Ascending aorta (tissue), 2 donors: Measurements from ENCODE around the gene BGN. TPM values are rescaled to one million over a fixed set of nuclear protein-coding genes. Genes with fewer than 3 reads are reported as not detected.

Experiments
- DNase-seq, 2 donors: peaks; one replicate each; pipeline ENCODE4 v3.0.0-alpha.2; 2019; ENCODE audit warnings: low spot score in 2 of 2
- H3K27ac ChIP-seq, 2 donors: fragments of 200-600 bp; sonication (generic); one replicate each; pipeline ENCODE4 v1.5.1; 2016 to 2017; ENCODE audit warnings: mild to moderate bottlenecking in 1 of 2
- H3K27me3 ChIP-seq: fragments of 200-600 bp; sonication (generic); one replicate; pipeline ENCODE4 v1.5.1; 2017
- H3K36me3 ChIP-seq, 2 donors: fragments of 200-600 bp; sonication (generic); one replicate each; pipeline ENCODE4 v1.5.1; 2016
- H3K4me1 ChIP-seq, 2 donors: fragments of 200-600 bp; sonication (generic); one replicate each; pipeline ENCODE4 v1.5.1; 2016 to 2017; ENCODE audit warnings: mild to moderate bottlenecking in 1 of 2
- H3K4me3 ChIP-seq, 2 donors: fragments of 200-600 bp; sonication (generic); one replicate each; pipeline ENCODE4 v1.5.1; 2016 to 2017; ENCODE audit warnings: mild to moderate bottlenecking in 1 of 2
- H3K9me3 ChIP-seq, 2 donors: fragments of 200-600 bp; sonication (generic); one replicate each; pipeline ENCODE4 v1.5.1; 2016
- intact Hi-C: fragments of 100-400 bp; cut with DNase I; formaldehyde crosslinking; loops from one replicate; pipeline ENCODE4 v1.15.1; 2023
- total RNA-seq: library from RNA; depleted of rRNA; stranded (reverse); fragments of >200 nt; gene quantifications from one replicate; pipeline ENCODE4 v1.1.0, GENCODE V29; 2016
- TF ChIP-seq, protein P1 (sequence below), 3 experiments: fragments of 200-600 bp in 2 of 3; fragments of 450-650 bp in 1 of 3; sonication (generic) in 2 of 3; IDR thresholded peaks; one replicate each; pipeline ENCODE4 v1.5.1; 2016 to 2019; ENCODE audit warnings: antibody characterized with exemption in 3 of 3, mild to moderate bottlenecking in 1 of 3, moderate library complexity in 1 of 3

Gene BGN
- total RNA-seq, 1 donor from 2014 or later: 1,387 TPM

GRCh38 chrX:153537526-153538295 lies 42.9 kb downstream of the BGN start:
- TF ChIP-seq, protein P1, sequence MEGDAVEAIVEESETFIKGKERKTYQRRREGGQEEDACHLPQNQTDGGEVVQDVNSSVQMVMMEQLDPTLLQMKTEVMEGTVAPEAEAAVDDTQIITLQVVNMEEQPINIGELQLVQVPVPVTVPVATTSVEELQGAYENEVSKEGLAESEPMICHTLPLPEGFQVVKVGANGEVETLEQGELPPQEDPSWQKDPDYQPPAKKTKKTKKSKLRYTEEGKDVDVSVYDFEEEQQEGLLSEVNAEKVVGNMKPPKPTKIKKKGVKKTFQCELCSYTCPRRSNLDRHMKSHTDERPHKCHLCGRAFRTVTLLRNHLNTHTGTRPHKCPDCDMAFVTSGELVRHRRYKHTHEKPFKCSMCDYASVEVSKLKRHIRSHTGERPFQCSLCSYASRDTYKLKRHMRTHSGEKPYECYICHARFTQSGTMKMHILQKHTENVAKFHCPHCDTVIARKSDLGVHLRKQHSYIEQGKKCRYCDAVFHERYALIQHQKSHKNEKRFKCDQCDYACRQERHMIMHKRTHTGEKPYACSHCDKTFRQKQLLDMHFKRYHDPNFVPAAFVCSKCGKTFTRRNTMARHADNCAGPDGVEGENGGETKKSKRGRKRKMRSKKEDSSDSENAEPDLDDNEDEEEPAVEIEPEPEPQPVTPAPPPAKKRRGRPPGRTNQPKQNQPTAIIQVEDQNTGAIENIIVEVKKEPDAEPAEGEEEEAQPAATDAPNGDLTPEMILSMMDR (IDR thresholded peaks at IDR 0.05): no peak
- no peak overlapping the region for H3K27ac ChIP-seq
- H3K4me3 ChIP-seq: no peak overlapping the region
- no peaks in the 10 kb centered on the region for H3K27me3 ChIP-seq
- no peak for DNase-seq
- H3K9me3 ChIP-seq: no peaks in the 10 kb centered on the region
- intact Hi-C loops: loop anchor here (5.0 kb wide), 1 partner anchor 130 kb away; no protein-coding TSS in a partner anchor
- H3K4me1 ChIP-seq: no peaks in the 10 kb centered on the region
- no peaks in the 10 kb centered on the region for H3K36me3 ChIP-seq

DNA sequence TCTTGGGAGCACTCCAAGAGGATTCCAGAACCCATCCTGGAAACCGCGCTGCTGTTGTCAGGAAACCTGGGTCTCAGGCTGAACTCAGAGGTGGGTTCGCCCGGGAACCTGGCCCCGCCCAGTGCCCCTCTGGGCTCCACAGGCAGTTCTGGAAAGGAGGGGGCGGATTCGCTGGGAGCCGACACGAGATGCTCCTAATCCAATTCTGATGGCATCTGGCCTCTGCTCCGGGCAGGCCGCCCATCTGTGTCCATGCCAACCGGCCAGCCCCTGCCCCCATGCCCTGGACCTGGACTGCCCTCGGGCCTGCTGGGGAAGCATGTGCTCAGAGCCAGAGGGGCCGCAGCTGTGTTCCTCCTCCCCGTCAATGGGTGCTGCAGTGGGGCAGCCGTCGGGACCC lies 43.6 kb downstream of the BGN start:
- no peak overlapping the region for H3K4me3 ChIP-seq
- H3K4me1 ChIP-seq: no peaks in the 10 kb centered on the region
- no peak for DNase-seq
- no peaks in the 10 kb centered on the region for H3K36me3 ChIP-seq
- no peaks in the 10 kb centered on the region for H3K27me3 ChIP-seq
- no peak overlapping the region for H3K27ac ChIP-seq
- TF ChIP-seq, protein P1 (IDR thresholded peaks at IDR 0.05): no peak
- H3K9me3 ChIP-seq: no peaks in the 10 kb centered on the region
- intact Hi-C loops: loop anchor here (5.0 kb wide), 1 partner anchor 129 kb away; no protein-coding TSS in a partner anchor

DNA sequence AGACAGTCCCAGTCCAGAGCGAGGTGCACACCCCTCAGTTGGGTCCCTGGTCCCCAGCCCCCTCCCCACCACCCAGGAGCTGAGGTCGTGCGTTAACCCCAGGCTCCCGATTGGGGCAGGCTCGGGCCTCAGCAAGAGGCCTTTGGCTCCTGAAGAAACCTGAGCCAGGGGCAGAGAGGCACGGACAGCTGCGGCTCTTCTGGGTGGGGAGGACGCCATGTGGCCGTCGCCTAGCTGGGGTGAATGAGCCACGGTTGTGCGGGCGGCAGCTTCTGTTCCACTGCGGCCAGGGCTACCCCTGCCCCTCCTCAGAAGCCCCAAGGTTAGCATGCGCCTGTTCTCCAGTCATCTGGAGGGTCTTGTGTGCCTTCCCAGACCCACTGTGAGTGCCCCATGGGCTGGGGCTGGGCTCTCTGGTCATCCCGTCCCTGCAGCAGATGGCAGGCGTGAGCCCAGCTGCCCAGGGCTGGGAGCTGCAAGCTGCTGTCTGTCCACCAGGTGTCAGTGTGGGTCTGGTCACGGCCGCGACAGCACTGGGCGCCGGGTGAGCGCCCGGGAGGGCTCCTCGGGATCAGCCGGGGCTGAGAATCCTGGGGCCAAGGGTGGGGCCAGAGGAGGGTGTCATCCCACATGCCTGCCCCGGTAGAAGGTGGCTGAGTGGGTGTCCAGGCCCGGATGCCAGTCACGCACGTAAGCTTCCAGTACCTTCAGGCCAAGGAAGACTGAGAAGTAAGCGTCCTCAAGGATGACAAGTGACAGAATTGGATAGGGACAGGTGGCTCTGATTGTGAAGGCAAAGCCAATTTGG lies 44.6 kb downstream of the BGN start:
- peak in 1 of 2 donors; percentile 74 for DNase-seq
- intact Hi-C loops: loop anchor here (5.0 kb wide), 1 partner anchor 128 kb away; no protein-coding TSS in a partner anchor
- H3K4me3 ChIP-seq: no peak overlapping the region
- H3K36me3 ChIP-seq: no peaks in the 10 kb centered on the region
- no peaks in the 10 kb centered on the region for H3K4me1 ChIP-seq
- H3K27ac ChIP-seq: no peak overlapping the region
- H3K9me3 ChIP-seq: no peaks in the 10 kb centered on the region
- no peaks in the 10 kb centered on the region for H3K27me3 ChIP-seq
- TF ChIP-seq, protein P1 (IDR thresholded peaks at IDR 0.05): peak; percentile 74 to 87 (median 83)

- Histone ChIP-seq H3K27ac (no peak overlapping the region), H3K4me1 (no peaks in the 10 kb centered on the region), H3K9me3 (no peaks in the 10 kb centered on the region), H3K27me3 (no peaks in the 10 kb centered on the region), H3K36me3 (no peaks in the 10 kb centered on the region), H3K4me3 (no peak overlapping the region)
- TF ChIP-seq, protein P1 (IDR thresholded peaks at IDR 0.05): no peak
- DNase-seq: no peak
- intact Hi-C loops: loop anchor here (5.0 kb wide), 1 partner anchor 127 kb away; no protein-coding TSS in a partner anchor
These were observed 45.2 kb downstream of the BGN start for GRCh38 chrX:153539979-153540358.

DNA sequence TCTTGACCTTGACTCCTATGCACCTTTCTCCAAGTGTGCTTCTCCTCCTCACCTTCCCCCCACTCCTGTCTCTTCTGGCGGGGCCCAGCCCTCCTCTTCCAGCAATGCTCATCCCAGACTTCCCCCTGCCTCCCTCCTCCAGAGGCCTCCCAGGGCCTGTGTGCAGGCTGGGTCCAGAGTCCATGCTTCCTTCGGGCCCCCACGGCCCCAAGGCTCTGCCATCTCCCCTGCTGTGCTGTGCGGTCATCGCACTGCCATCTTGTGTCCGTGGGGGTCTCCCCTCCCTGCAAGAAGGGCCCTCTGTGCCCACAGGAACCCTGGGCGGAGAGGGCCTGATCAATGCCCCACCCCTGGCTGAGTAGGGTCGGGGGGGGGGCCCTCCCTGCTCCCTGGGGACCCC lies 49.9 kb downstream of the BGN start:
- DNase-seq: no peak
- intact Hi-C loops: no loop called here
- TF ChIP-seq, protein P1 (IDR thresholded peaks at IDR 0.05): no peak
- Histone ChIP-seq H3K4me3 (no peak overlapping the region), H3K27ac (no peak overlapping the region), H3K9me3 (no peaks in the 10 kb centered on the region), H3K36me3 (no peaks in the 10 kb centered on the region), H3K27me3 (no peaks in the 10 kb centered on the region), H3K4me1 (no peaks in the 10 kb centered on the region)
